AG04449 (cell line): ENCODE measurements around the gene PDSS2.
"Not testable (repeated sequence)": the region's sequence is repeated elsewhere in the genome, so short reads cannot be mapped to it uniquely, and the experiment has no call there.

ENCODE experiments used
- CTCF ChIA-PET: fragments of 350-600 bp; formaldehyde crosslinking; extraction: SDS; loops from one replicate; lab custom pipeline; 2021; ENCODE audit warnings: antibody characterized with exemption; lab: Yijun Ruan, JAX
- POLR2A ChIA-PET: fragments of 400-600, 350-600 bp; formaldehyde crosslinking; extraction: SDS; loops from one replicate; lab custom pipeline; 2020; ENCODE audit warnings: antibody characterized with exemption, inconsistent platforms; lab: Yijun Ruan, JAX
- DNase-seq: peaks from one replicate; pipeline ENCODE4 v3.0.0-alpha.2; 2010; ENCODE audit warnings: low read depth, low spot score
- H3K4me3 ChIP-seq: 2 replicates; pipeline ENCODE4 v1.5.1; 2011; ENCODE audit warnings: low read depth, mild to moderate bottlenecking, control low read depth, low read length
- CTCF ChIP-seq: IDR thresholded peaks from one replicate; pipeline ENCODE4 v1.5.1; 2011; ENCODE audit warnings: mild to moderate bottlenecking, moderate library complexity, low read length, control low read depth, inconsistent platforms; ENCODE audit not compliant: insufficient read depth; ENCODE audit errors: missing control alignments

PDSS2 gene

DNA sequence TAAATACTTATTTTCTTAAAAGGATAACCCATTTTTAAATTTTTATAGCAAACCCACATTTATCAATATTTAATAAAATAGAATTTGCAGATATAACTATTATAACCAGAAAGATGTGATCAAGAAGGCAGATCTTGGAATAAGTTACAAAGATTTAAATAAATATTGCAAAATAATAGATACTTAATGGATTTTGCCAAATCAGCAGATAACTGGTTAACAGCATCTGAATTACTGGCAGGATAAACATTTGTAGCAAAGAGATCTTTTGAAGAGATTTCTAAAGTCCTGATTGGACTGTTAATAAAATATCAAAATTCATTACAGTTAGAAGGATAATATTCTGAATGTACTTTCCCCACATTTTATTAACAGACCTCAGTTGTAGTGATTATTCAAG lies 144.2 kb downstream of the PDSS2 start:
- POLR2A ChIA-PET: no interaction called here
- CTCF ChIA-PET: no interaction called here
- no peak for DNase-seq

GRCh38 chr6:107314531-107314939 lies 144.8 kb downstream of the PDSS2 start:
- no peak for DNase-seq
- CTCF ChIA-PET: interaction anchor here (1.0 kb wide), 1 partner anchor 401 kb away, joined by 3 read pairs; no protein-coding TSS in a partner anchor

More for the DNA sequence above, 144.2 kb downstream of the PDSS2 start:
- TF ChIP-seq CTCF: no peak
- no peak overlapping the region for H3K4me3 ChIP-seq

DNA sequence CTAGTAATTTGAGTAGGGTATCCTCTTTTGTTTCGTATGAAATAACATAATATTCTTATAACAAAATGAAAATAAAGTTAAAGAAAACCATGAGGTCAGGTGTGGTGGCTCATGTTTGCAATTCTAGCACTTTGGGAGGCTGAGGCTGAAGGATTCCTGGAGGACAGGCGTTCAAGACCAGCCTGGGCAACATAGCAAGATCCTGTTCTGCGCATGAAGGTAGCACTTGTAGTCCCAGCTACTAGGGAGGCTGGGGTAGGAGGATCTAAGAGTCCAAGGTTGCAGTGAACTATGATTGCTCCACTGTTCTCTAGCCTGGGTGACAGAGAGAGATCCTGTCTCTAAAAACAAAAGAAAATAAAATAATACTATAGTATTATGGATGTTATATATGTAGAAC lies 145.6 kb downstream of the PDSS2 start:
- no peak for TF ChIP-seq CTCF
- H3K4me3 ChIP-seq: no peak overlapping the region
- ChIA-PET CTCF (interaction anchor here (1.0 kb wide), 1 partner anchor 401 kb away, joined by 3 read pairs; no protein-coding TSS in a partner anchor), POLR2A (no interaction called here)
- no peak for DNase-seq

More at GRCh38 chr6:107314531-107314939, 144.8 kb downstream of the PDSS2 start:
- POLR2A ChIA-PET: no interaction called here
- no peak for TF ChIP-seq CTCF
- H3K4me3 ChIP-seq: no peak overlapping the region

DNA sequence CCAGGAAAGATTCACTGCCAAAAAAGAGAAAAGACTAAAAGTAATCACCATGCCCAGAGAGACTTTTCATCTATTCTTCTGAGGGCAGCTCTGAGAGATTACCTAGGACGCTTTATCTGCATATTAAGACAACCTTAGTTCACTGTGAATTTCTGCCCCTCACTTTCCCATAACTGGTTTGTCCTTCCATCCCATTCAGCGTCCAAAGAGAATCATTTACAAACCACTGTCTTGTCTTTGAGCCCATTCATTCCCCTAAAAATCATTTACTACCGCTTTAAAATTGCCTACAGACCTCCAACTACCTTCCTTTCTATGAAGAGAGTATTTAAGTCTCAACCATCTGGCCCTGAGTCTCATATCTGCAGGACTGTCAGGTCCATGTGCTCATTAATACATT lies 149.0 kb downstream of the PDSS2 start:
- H3K4me3 ChIP-seq: no peak overlapping the region
- ChIA-PET POLR2A (no interaction called here), CTCF (no interaction called here)
- no peak for DNase-seq
- TF ChIP-seq CTCF: no peak

GRCh38 chr6:107308677-107309076 lies 150.7 kb downstream of the PDSS2 start:
- no peak overlapping the region for H3K4me3 ChIP-seq
- no peak for TF ChIP-seq CTCF
- ChIA-PET POLR2A (no interaction called here), CTCF (interaction anchor here (1.4 to 1.5 kb wide), 2 partner anchors 10 kb away, joined by 8 read pairs; no protein-coding TSS in a partner anchor)
- DNase-seq: no peak

GRCh38 chr6:107305994-107306393 lies 153.4 kb downstream of the PDSS2 start:
- DNase-seq, POLR2A ChIA-PET, H3K4me3 ChIP-seq: not testable (repeated sequence)
- CTCF ChIA-PET: interaction anchor here (1.4 kb wide), 1 partner anchor 192 kb away, joined by 3 read pairs; no protein-coding TSS in a partner anchor

DNA sequence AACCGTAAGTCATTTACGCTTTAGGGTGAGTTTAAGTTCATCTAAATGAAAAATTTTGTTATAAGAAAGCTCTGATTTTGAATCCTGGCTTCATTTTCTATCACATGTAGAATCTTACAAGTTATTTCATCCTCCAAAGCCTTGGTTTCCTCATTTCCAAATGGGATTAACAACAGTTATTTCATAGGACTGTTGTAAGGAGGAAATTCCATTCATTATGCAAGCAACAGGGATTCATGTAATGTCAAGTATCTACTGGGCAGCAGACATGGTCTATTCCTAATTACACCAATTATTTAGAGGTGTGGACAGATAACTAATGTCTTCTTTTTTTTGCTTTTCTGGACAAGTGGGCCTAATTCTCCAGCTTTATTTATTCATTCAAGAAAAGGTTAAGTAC lies 154.0 kb downstream of the PDSS2 start:
- TF ChIP-seq CTCF: no peak
- ChIA-PET POLR2A (no interaction called here), CTCF (interaction anchor here (1.0 to 1.4 kb wide), 2 partner anchors 14 to 191 kb away, joined by 3 to 5 read pairs; no protein-coding TSS in a partner anchor)
- no peak for DNase-seq
- H3K4me3 ChIP-seq: no peak overlapping the region
